ENCODE data around the gene AP4S1.
"Not testable (repeated sequence)": the region's sequence is repeated elsewhere in the genome, so short reads cannot be mapped to it uniquely, and the experiment has no call there.

Gene AP4S1

GRCh38 chr14:31025367-31026076 lies at the start of gene AP4S1:
Gene AP4S1, plus strand, starts transcription at chr14:31025649. Its CDS starts 40,548 bp downstream, at chr14:31066197.
- in situ Hi-C loops (cut with HindIII; ENCODE audit: low pct_ligation_motif_present, low pct_unique_long_range_greater_than_20kb, low sequenced_read_pairs) = no loop called here
- peak; percentile 27 for DNase-seq

- no peak for DNase-seq
- in situ Hi-C loops (cut with HindIII; ENCODE audit: low pct_ligation_motif_present, low pct_unique_long_range_greater_than_20kb, low sequenced_read_pairs) = no loop called here
Observed at GRCh38 chr14:30977752-30978151, 47.7 kb upstream of the AP4S1 start.

GRCh38 chr14:30980106-30980704 lies 45.2 kb upstream of the AP4S1 start:
- DNase-seq = peak; percentile 74

GRCh38 chr14:30980980-30981379 lies 44.5 kb upstream of the AP4S1 start:
- no peak for DNase-seq
- in situ Hi-C loops (cut with HindIII; ENCODE audit: low pct_ligation_motif_present, low pct_unique_long_range_greater_than_20kb, low sequenced_read_pairs) = no loop called here

More at GRCh38 chr14:30980106-30980704, 45.2 kb upstream of the AP4S1 start:
- in situ Hi-C loops (cut with HindIII; ENCODE audit: low pct_ligation_motif_present, low pct_unique_long_range_greater_than_20kb, low sequenced_read_pairs) = not testable (repeated sequence)

GRCh38 chr14:30982533-30982932 lies 42.9 kb upstream of the AP4S1 start:
- in situ Hi-C loops (cut with HindIII; ENCODE audit: low pct_ligation_motif_present, low pct_unique_long_range_greater_than_20kb, low sequenced_read_pairs) = no loop called here

GRCh38 chr14:30983858-30984257 lies 41.6 kb upstream of the AP4S1 start:
- in situ Hi-C loops (cut with HindIII; ENCODE audit: low pct_ligation_motif_present, low pct_unique_long_range_greater_than_20kb, low sequenced_read_pairs) = no loop called here
- no peak for DNase-seq

More at GRCh38 chr14:30982533-30982932, 42.9 kb upstream of the AP4S1 start:
- DNase-seq = no peak

- no peak for DNase-seq
- in situ Hi-C loops (cut with HindIII; ENCODE audit: low pct_ligation_motif_present, low pct_unique_long_range_greater_than_20kb, low sequenced_read_pairs) = no loop called here
Observed at GRCh38 chr14:30985796-30986195, 39.7 kb upstream of the AP4S1 start.

GRCh38 chr14:30988509-30988908 lies 36.9 kb upstream of the AP4S1 start:
- in situ Hi-C loops (cut with HindIII; ENCODE audit: low pct_ligation_motif_present, low pct_unique_long_range_greater_than_20kb, low sequenced_read_pairs) = no loop called here
- DNase-seq = no peak

- in situ Hi-C loops (cut with HindIII; ENCODE audit: low pct_ligation_motif_present, low pct_unique_long_range_greater_than_20kb, low sequenced_read_pairs) = no loop called here
- DNase-seq = no peak
Observed at GRCh38 chr14:30990770-30991169, 34.7 kb upstream of the AP4S1 start.

- in situ Hi-C loops (cut with HindIII; ENCODE audit: low pct_ligation_motif_present, low pct_unique_long_range_greater_than_20kb, low sequenced_read_pairs) = no loop called here
- DNase-seq = no peak
Observed at GRCh38 chr14:30991408-30991807, 34.0 kb upstream of the AP4S1 start.

GRCh38 chr14:30993071-30993470 lies 32.4 kb upstream of the AP4S1 start:
- in situ Hi-C loops (cut with HindIII; ENCODE audit: low pct_ligation_motif_present, low pct_unique_long_range_greater_than_20kb, low sequenced_read_pairs) = no loop called here
- DNase-seq = no peak

- peak; percentile 32 for DNase-seq
- in situ Hi-C loops (cut with HindIII; ENCODE audit: low pct_ligation_motif_present, low pct_unique_long_range_greater_than_20kb, low sequenced_read_pairs) = no loop called here
Observed at GRCh38 chr14:30994681-30995620, 30.5 kb upstream of the AP4S1 start.

GRCh38 chr14:30995689-30996088 lies 29.8 kb upstream of the AP4S1 start:
- DNase-seq = no peak
- in situ Hi-C loops (cut with HindIII; ENCODE audit: low pct_ligation_motif_present, low pct_unique_long_range_greater_than_20kb, low sequenced_read_pairs) = no loop called here

- DNase-seq = no peak
- in situ Hi-C loops (cut with HindIII; ENCODE audit: low pct_ligation_motif_present, low pct_unique_long_range_greater_than_20kb, low sequenced_read_pairs) = no loop called here
Observed at GRCh38 chr14:30996892-30997659, 28.4 kb upstream of the AP4S1 start.

- no peak for DNase-seq
- in situ Hi-C loops (cut with HindIII; ENCODE audit: low pct_ligation_motif_present, low pct_unique_long_range_greater_than_20kb, low sequenced_read_pairs) = no loop called here
Observed at GRCh38 chr14:30998100-30998706, 27.2 kb upstream of the AP4S1 start.

GRCh38 chr14:30999038-30999773 lies 26.2 kb upstream of the AP4S1 start:
- in situ Hi-C loops (cut with HindIII; ENCODE audit: low pct_ligation_motif_present, low pct_unique_long_range_greater_than_20kb, low sequenced_read_pairs) = no loop called here
- no peak for DNase-seq

- in situ Hi-C loops (cut with HindIII; ENCODE audit: low pct_ligation_motif_present, low pct_unique_long_range_greater_than_20kb, low sequenced_read_pairs) = no loop called here
- no peak for DNase-seq
Observed at GRCh38 chr14:31000629-31001338, 24.7 kb upstream of the AP4S1 start.
